ENCODE data around the gene OR2D3. TPM values are rescaled to one million over a fixed set of nuclear protein-coding genes. Genes with fewer than 3 reads are reported as not detected.

Gene OR2D3, protein sequence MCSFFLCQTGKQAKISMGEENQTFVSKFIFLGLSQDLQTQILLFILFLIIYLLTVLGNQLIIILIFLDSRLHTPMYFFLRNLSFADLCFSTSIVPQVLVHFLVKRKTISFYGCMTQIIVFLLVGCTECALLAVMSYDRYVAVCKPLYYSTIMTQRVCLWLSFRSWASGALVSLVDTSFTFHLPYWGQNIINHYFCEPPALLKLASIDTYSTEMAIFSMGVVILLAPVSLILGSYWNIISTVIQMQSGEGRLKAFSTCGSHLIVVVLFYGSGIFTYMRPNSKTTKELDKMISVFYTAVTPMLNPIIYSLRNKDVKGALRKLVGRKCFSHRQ
- total RNA-seq, result not detected in 2 replicates

DNA sequence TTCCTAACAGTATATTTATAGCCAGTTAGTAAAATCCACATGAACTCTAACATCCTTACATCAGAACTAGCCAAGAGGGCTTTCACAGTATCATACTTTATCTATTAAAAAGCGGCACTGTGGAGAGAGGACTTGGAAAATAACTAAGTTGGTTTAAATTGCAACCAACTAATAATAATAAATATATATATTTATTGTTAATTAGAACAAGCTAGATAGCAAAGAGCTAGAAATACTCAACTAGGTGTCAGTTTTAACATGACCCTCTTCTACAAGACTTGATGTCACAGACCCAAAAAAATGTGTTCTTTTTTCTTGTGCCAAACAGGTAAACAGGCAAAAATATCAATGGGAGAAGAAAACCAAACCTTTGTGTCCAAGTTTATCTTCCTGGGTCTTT, at the start of gene OR2D3:
Gene OR2D3 (plus strand): TSS at position 301 of the 400 bp plus-strand sequence. CDS start 0 bp downstream, at position 301.

DNA sequence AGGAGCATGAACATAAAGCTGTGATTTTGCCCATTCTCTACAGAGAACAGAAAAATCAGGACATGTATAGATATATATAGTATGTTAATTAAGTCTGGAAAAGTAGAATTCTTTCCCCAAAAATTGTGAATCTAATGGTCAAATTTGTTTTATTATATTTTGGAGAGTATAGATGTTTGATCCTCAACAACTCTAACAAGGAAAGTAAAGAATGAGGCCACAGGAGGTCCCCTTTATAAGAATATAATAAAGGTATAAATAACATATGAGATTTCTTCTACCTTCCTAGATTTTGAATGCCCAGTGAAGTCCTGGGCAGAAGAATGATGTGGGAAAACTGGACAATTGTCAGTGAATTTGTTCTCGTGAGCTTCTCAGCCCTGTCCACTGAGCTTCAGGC, 44.5 kb upstream of the OR2D3 start, which contains the start of gene OR10A4:
Gene OR10A4 (plus strand): TSS at position 301 of the 400 bp plus-strand sequence. CDS start 23 bp downstream, at position 324.

DNA sequence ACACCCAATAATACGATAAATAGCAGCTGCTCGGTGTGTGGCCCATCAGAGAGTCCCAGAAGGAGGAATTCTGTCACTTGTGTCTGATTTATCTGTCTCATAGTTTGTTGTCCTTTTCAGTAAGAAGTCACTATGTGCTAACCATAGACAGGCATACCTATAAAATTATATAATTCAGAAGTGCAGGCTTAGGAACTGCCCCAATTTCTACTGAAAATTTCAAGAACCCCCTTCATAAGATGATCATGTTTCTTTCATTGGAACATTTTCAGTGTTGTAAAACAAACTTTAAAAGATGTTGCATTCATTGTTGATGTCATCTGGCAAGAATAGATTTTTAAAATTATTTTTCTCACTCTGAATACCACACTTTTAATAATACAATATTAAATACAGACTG, 28.4 kb upstream of the OR2D3 start, which contains the start of gene OR2D2:
Gene OR2D2 (minus strand): TSS at position 101 of the 400 bp plus-strand sequence. CDS start 0 bp downstream, at position 101.

DNA sequence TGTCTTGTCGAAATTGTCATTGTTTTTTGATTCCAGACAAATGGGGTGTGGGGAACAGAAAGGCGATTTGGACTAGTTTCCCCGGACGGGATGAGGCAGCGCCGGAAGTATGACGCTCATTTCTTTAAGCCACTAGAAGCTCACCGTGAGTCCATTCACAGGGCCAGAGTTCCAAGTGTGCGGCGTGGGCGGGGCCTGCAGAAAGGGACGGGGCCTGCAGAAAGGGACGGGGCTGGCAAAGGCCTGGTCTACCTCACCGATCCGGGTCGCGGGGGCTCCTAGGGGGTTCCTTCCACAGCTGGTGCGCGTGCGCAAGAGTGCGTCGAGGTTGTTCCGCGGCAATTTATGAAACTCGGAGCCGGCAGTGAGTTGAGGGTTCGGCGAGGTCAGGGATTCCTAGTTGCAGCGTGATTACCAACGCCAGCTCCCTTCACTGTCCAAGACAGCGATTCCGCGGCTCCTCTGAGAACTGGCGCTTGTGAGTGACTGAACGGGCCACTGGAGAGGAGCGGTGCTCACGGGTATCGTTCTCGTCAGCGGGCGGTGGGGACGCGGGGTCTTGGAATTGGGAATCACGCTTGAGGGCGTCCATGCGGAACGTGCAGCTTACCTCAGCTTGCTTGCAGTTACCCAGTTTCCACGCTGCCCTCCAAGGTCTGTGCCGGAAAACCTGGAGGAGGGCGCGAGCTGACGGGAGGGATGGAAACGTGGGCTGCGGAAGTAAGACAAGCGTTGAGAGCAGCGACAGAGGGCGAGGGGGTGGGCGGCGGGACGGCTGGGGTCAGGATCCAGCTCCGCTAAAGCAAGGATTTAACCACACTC, 5.6 kb downstream of the OR2D3 start, which contains the start of gene ZNF215:
Gene ZNF215 (plus strand): TSS at position 219 of the 822 bp plus-strand sequence. CDS start 5,847 bp downstream, outside the sequence.

Other genes with a start within 250 kb of the OR2D3 start
- gene MRPL17, start 237.7 kb upstream of the OR2D3 start, total RNA-seq, result 36.9 and 60.1 TPM in 2 replicates
- gene OR2AG2, start 149.0 kb upstream of the OR2D3 start, total RNA-seq, result not detected in 2 replicates
- gene OR2AG1, start 138.0 kb upstream of the OR2D3 start, total RNA-seq, result not detected in 2 replicates
- gene OR6A2, start 121.3 kb upstream of the OR2D3 start, total RNA-seq, result 0.06 TPM in 1 of 2 replicates, not detected in the other
- not detected in 2 replicates for gene OR10A5, start 75.3 kb upstream of the OR2D3 start, total RNA-seq
- gene OR10A2, start 57.9 kb upstream of the OR2D3 start, total RNA-seq, result not detected in 2 replicates
- not detected in 2 replicates for gene OR10A4, start 44.4 kb upstream of the OR2D3 start, total RNA-seq
- gene OR2D2, start 28.5 kb upstream of the OR2D3 start, total RNA-seq, result not detected in 2 replicates
- 0.98 and 2.0 TPM in 2 replicates for gene ZNF215, start 5.4 kb downstream of the OR2D3 start, total RNA-seq
- gene ZNF214, start 99.3 kb downstream of the OR2D3 start, total RNA-seq, result 1.00 and 2.0 TPM in 2 replicates
- gene NLRP14, start 99.5 kb downstream of the OR2D3 start, total RNA-seq, result 0.05 TPM in 1 of 2 replicates, not detected in the other
- not detected in 2 replicates for gene RBMXL2, start 168.0 kb downstream of the OR2D3 start, total RNA-seq